Measurements from ENCODE around the gene SUN2.

Gene SUN2

GRCh38 chr22:38737302-38738060 lies 18.3 kb downstream of the SUN2 start:
- no peak overlapping the region for H3K9ac ChIP-seq (ENCODE audit: low read depth, low read length)

DNA sequence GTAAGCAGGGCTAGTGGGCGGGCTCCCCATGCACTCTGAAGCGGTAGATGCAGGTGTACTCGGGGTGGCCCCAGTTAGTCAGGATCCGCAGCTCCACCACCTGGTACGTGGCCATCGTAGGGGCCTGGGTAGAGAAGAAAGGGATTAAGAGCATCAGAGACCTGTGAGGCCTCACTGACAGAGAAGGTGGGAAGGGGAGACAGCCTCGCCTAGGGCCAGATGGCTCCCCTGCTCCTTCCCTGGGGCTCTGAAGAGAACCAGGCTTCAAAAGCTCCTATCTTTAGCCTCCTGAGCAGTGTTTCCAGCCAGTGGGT lies 19.6 kb downstream of the SUN2 start:
- Histone ChIP-seq H3K4me1 (ENCODE audit: control insufficient read depth, insufficient read depth, low read length) (no peaks in the 10 kb centered on the region), H3K27me3 (ENCODE audit: control insufficient read depth, insufficient read depth, low read length) (no peaks in the 10 kb centered on the region), H3K9ac (ENCODE audit: low read depth, low read length) (no peak overlapping the region), H3K9me3 (ENCODE audit: control insufficient read depth, insufficient read depth, low read length) (no peaks in the 10 kb centered on the region), H3K4me3 (ENCODE audit: low read depth, low read length) (no peak overlapping the region), H3K36me3 (ENCODE audit: control insufficient read depth, insufficient read depth, low read length) (peaks cover 22% of the 10 kb centered on the region)

More at GRCh38 chr22:38737302-38738060, 18.3 kb downstream of the SUN2 start:
- Histone ChIP-seq H3K36me3 (ENCODE audit: control insufficient read depth, insufficient read depth, low read length) (peaks cover 30% of the 10 kb centered on the region), H3K9me3 (ENCODE audit: control insufficient read depth, insufficient read depth, low read length) (no peaks in the 10 kb centered on the region), H3K4me1 (ENCODE audit: control insufficient read depth, insufficient read depth, low read length) (no peaks in the 10 kb centered on the region), H3K27me3 (ENCODE audit: control insufficient read depth, insufficient read depth, low read length) (no peaks in the 10 kb centered on the region), H3K4me3 (ENCODE audit: low read depth, low read length) (no peak overlapping the region)

GRCh38 chr22:38735465-38736256 lies 20.1 kb downstream of the SUN2 start:
- no peak overlapping the region for H3K9ac ChIP-seq (ENCODE audit: low read depth, low read length)
- H3K36me3 ChIP-seq (ENCODE audit: control insufficient read depth, insufficient read depth, low read length), result peaks cover 24% of the 10 kb centered on the region
- H3K9me3 ChIP-seq (ENCODE audit: control insufficient read depth, insufficient read depth, low read length), result no peaks in the 10 kb centered on the region
- H3K27me3 ChIP-seq (ENCODE audit: control insufficient read depth, insufficient read depth, low read length), result no peaks in the 10 kb centered on the region
- H3K4me3 ChIP-seq (ENCODE audit: low read depth, low read length), result no peak overlapping the region
- no peaks in the 10 kb centered on the region for H3K4me1 ChIP-seq (ENCODE audit: control insufficient read depth, insufficient read depth, low read length)

GRCh38 chr22:38735126-38735464 lies 20.7 kb downstream of the SUN2 start:
- no peaks in the 10 kb centered on the region for H3K27me3 ChIP-seq (ENCODE audit: control insufficient read depth, insufficient read depth, low read length)
- H3K4me3 ChIP-seq (ENCODE audit: low read depth, low read length), result no peak overlapping the region
- no peak overlapping the region for H3K9ac ChIP-seq (ENCODE audit: low read depth, low read length)
- no peaks in the 10 kb centered on the region for H3K9me3 ChIP-seq (ENCODE audit: control insufficient read depth, insufficient read depth, low read length)
- H3K36me3 ChIP-seq (ENCODE audit: control insufficient read depth, insufficient read depth, low read length), result peaks cover 30% of the 10 kb centered on the region
- no peaks in the 10 kb centered on the region for H3K4me1 ChIP-seq (ENCODE audit: control insufficient read depth, insufficient read depth, low read length)

GRCh38 chr22:38734421-38735100 lies 21.2 kb downstream of the SUN2 start:
- Histone ChIP-seq H3K9me3 (ENCODE audit: control insufficient read depth, insufficient read depth, low read length) (no peaks in the 10 kb centered on the region), H3K4me3 (ENCODE audit: low read depth, low read length) (no peak overlapping the region), H3K36me3 (ENCODE audit: control insufficient read depth, insufficient read depth, low read length) (peaks cover 34% of the 10 kb centered on the region), H3K9ac (ENCODE audit: low read depth, low read length) (no peak overlapping the region), H3K27me3 (ENCODE audit: control insufficient read depth, insufficient read depth, low read length) (no peaks in the 10 kb centered on the region), H3K4me1 (ENCODE audit: control insufficient read depth, insufficient read depth, low read length) (no peaks in the 10 kb centered on the region)

- Histone ChIP-seq H3K9ac (ENCODE audit: low read depth, low read length) (no peak overlapping the region), H3K4me1 (ENCODE audit: control insufficient read depth, insufficient read depth, low read length) (no peaks in the 10 kb centered on the region), H3K9me3 (ENCODE audit: control insufficient read depth, insufficient read depth, low read length) (no peaks in the 10 kb centered on the region), H3K27me3 (ENCODE audit: control insufficient read depth, insufficient read depth, low read length) (no peaks in the 10 kb centered on the region), H3K4me3 (ENCODE audit: low read depth, low read length) (no peak overlapping the region), H3K36me3 (ENCODE audit: control insufficient read depth, insufficient read depth, low read length) (peaks cover 41% of the 10 kb centered on the region)
Measured at GRCh38 chr22:38733724-38734381, 21.9 kb downstream of the SUN2 start.

GRCh38 chr22:38733329-38733723 lies 22.5 kb downstream of the SUN2 start:
- no peak overlapping the region for H3K4me3 ChIP-seq (ENCODE audit: low read depth, low read length)
- H3K36me3 ChIP-seq (ENCODE audit: control insufficient read depth, insufficient read depth, low read length), result peaks cover 44% of the 10 kb centered on the region
- no peaks in the 10 kb centered on the region for H3K27me3 ChIP-seq (ENCODE audit: control insufficient read depth, insufficient read depth, low read length)
- no peaks in the 10 kb centered on the region for H3K4me1 ChIP-seq (ENCODE audit: control insufficient read depth, insufficient read depth, low read length)
- no peak overlapping the region for H3K9ac ChIP-seq (ENCODE audit: low read depth, low read length)
- H3K9me3 ChIP-seq (ENCODE audit: control insufficient read depth, insufficient read depth, low read length), result no peaks in the 10 kb centered on the region

GRCh38 chr22:38732251-38732815 lies 23.5 kb downstream of the SUN2 start:
- Histone ChIP-seq H3K27me3 (ENCODE audit: control insufficient read depth, insufficient read depth, low read length) (no peaks in the 10 kb centered on the region), H3K9ac (ENCODE audit: low read depth, low read length) (no peak overlapping the region), H3K4me1 (ENCODE audit: control insufficient read depth, insufficient read depth, low read length) (no peaks in the 10 kb centered on the region), H3K9me3 (ENCODE audit: control insufficient read depth, insufficient read depth, low read length) (no peaks in the 10 kb centered on the region), H3K4me3 (ENCODE audit: low read depth, low read length) (no peak overlapping the region), H3K36me3 (ENCODE audit: control insufficient read depth, insufficient read depth, low read length) (peaks cover 49% of the 10 kb centered on the region)

- Histone ChIP-seq H3K4me1 (ENCODE audit: control insufficient read depth, insufficient read depth, low read length) (no peaks in the 10 kb centered on the region), H3K9me3 (ENCODE audit: control insufficient read depth, insufficient read depth, low read length) (no peaks in the 10 kb centered on the region), H3K4me3 (ENCODE audit: low read depth, low read length) (no peak overlapping the region), H3K36me3 (ENCODE audit: control insufficient read depth, insufficient read depth, low read length) (peaks cover 55% of the 10 kb centered on the region), H3K9ac (ENCODE audit: low read depth, low read length) (no peak overlapping the region), H3K27me3 (ENCODE audit: control insufficient read depth, insufficient read depth, low read length) (no peaks in the 10 kb centered on the region)
Measured at GRCh38 chr22:38731703-38732161, 24.1 kb downstream of the SUN2 start.

DNA sequence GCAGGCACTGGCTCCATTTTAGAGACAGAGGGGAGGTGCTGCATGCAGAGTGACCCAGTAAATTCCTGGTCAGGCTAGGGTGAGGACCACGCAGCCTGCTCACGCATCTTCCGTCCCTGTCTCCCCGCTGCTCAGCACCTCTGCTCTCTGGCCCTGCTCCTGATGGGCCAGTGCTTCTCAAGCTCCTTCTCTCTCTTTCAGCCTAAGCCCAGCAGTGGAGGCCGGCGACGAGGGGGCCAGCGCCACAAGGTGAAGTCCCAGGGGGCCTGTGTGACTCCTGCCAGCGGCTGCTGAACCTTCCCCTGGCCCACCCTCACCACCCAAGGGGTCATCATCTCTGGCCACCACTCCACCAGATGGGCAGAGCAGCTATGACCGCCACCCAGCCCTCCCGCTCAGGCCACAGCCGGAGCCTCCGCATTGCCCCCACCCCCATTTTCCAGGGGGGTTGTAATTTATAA lies 25.4 kb downstream of the SUN2 start:
- peaks cover 63% of the 10 kb centered on the region for H3K36me3 ChIP-seq (ENCODE audit: control insufficient read depth, insufficient read depth, low read length)
- H3K4me1 ChIP-seq (ENCODE audit: control insufficient read depth, insufficient read depth, low read length), result no peaks in the 10 kb centered on the region
- no peaks in the 10 kb centered on the region for H3K9me3 ChIP-seq (ENCODE audit: control insufficient read depth, insufficient read depth, low read length)
- no peak overlapping the region for H3K4me3 ChIP-seq (ENCODE audit: low read depth, low read length)
- H3K9ac ChIP-seq (ENCODE audit: low read depth, low read length), result no peak overlapping the region
- no peaks in the 10 kb centered on the region for H3K27me3 ChIP-seq (ENCODE audit: control insufficient read depth, insufficient read depth, low read length)

GRCh38 chr22:38729946-38730345 lies 25.9 kb downstream of the SUN2 start:
- no peaks in the 10 kb centered on the region for H3K4me1 ChIP-seq (ENCODE audit: control insufficient read depth, insufficient read depth, low read length)
- H3K9ac ChIP-seq (ENCODE audit: low read depth, low read length), result no peak overlapping the region
- H3K36me3 ChIP-seq (ENCODE audit: control insufficient read depth, insufficient read depth, low read length), result peaks cover 67% of the 10 kb centered on the region
- H3K4me3 ChIP-seq (ENCODE audit: low read depth, low read length), result no peak overlapping the region
- no peaks in the 10 kb centered on the region for H3K27me3 ChIP-seq (ENCODE audit: control insufficient read depth, insufficient read depth, low read length)
- H3K9me3 ChIP-seq (ENCODE audit: control insufficient read depth, insufficient read depth, low read length), result no peaks in the 10 kb centered on the region

Data from iPS-15b (cell line).